HepG2 (cell line): ENCODE results near the gene TOX4. TPM values are rescaled to one million over a fixed set of nuclear protein-coding genes. Genes with fewer than 3 reads are reported as not detected.

Source experiments
- ATF6 ChIP-seq: sonication (generic); formaldehyde crosslinking; conservative IDR thresholded peaks from 2 replicates; pipeline ENCODE4 v1.4.0; 2020; ENCODE audit warnings: missing genetic modification reagents
- DRAP1 ChIP-seq: IDR thresholded peaks from 2 replicates; pipeline ENCODE4 v1.6.1; 2016; ENCODE audit warnings: missing genetic modification reagents, missing compliant biosample characterization
- HNRNPK ChIP-seq: fragments of 200-400 bp; formaldehyde crosslinking; IDR thresholded peaks from 2 replicates; pipeline ENCODE4 v1.6.1; 2018; ENCODE audit warnings: low read length, low read depth, moderate library complexity, mild to moderate bottlenecking; ENCODE audit not compliant: poor library complexity, severe bottlenecking
- KMT2A ChIP-seq: sonication (generic); formaldehyde crosslinking; IDR thresholded peaks from 2 replicates; pipeline ENCODE4 v1.4.0; 2020; ENCODE audit warnings: missing genetic modification reagents
- MAX ChIP-seq: IDR thresholded peaks from 2 replicates; pipeline ENCODE4 v1.6.1; 2012; ENCODE audit warnings: inconsistent platforms
- MZF1 ChIP-seq: sonication (generic); formaldehyde crosslinking; IDR thresholded peaks from 2 replicates; pipeline ENCODE4 v1.8.1; 2023; ENCODE audit warnings: mild to moderate bottlenecking, missing genetic modification reagents, borderline replicate concordance
- NKX3-1 ChIP-seq: sonication (generic); formaldehyde crosslinking; IDR thresholded peaks from 2 replicates; pipeline ENCODE4 v1.5.0; 2020; ENCODE audit warnings: missing genetic modification reagents
- PITX1 ChIP-seq: sonication (generic); formaldehyde crosslinking; IDR thresholded peaks from 2 replicates; pipeline ENCODE4 v1.5.1; 2020; ENCODE audit warnings: mild to moderate bottlenecking, missing genetic modification reagents
- PLSCR1 ChIP-seq: sonication (generic); formaldehyde crosslinking; IDR thresholded peaks from 2 replicates; pipeline ENCODE4 v1.5.0; 2020; ENCODE audit warnings: missing genetic modification reagents, mild to moderate bottlenecking, borderline replicate concordance
- SMAD1 ChIP-seq: sonication (generic); formaldehyde crosslinking; IDR thresholded peaks from 2 replicates; pipeline ENCODE4 v1.4.0; 2020; ENCODE audit warnings: missing genetic modification reagents, low read depth, mild to moderate bottlenecking, borderline replicate concordance
- SUZ12 ChIP-seq: fragments of 150-350 bp; IDR thresholded peaks from 2 replicates; pipeline ENCODE4 v1.6.1; 2014; ENCODE audit warnings: low read depth, low read length
- TCF12 ChIP-seq, 2 experiments: fragments of 450-650 bp in 1 of 2; sonication (generic) in 1 of 2; formaldehyde crosslinking in 1 of 2; IDR thresholded peaks; 2 replicates each; pipeline versions ENCODE4 v1.6.1 to v1.8.0; 2017 to 2022; ENCODE audit warnings: antibody characterized with exemption in 1 of 2, mild to moderate bottlenecking in 1 of 2, missing genetic modification reagents in 1 of 2, moderate library complexity in 1 of 2
- ZFP36L1 ChIP-seq: sonication (generic); formaldehyde crosslinking; IDR thresholded peaks from 2 replicates; pipeline ENCODE4 v1.8.0; 2022; ENCODE audit warnings: mild to moderate bottlenecking, missing genetic modification reagents, moderate library complexity
- ZNF263 ChIP-seq: sonication (generic); formaldehyde crosslinking; IDR thresholded peaks from 2 replicates; pipeline ENCODE4 v1.4.0; 2020; ENCODE audit warnings: missing genetic modification reagents
- ZNF274 ChIP-seq: sonication (generic); formaldehyde crosslinking; IDR thresholded peaks from 2 replicates; pipeline ENCODE4 v1.5.1; 2020; ENCODE audit warnings: mild to moderate bottlenecking, missing genetic modification reagents
- ZNF333 ChIP-seq: sonication (generic); formaldehyde crosslinking; IDR thresholded peaks from 2 replicates; pipeline ENCODE4 v1.4.0; 2020; ENCODE audit warnings: mild to moderate bottlenecking, missing genetic modification reagents, borderline replicate concordance
- ZNF414 ChIP-seq: sonication (generic); formaldehyde crosslinking; IDR thresholded peaks from 2 replicates; pipeline ENCODE4 v1.5.0; 2020; ENCODE audit warnings: missing genetic modification reagents
- ZNF687 ChIP-seq: sonication (generic); formaldehyde crosslinking; IDR thresholded peaks from 2 replicates; pipeline ENCODE4 v1.5.1; 2020; ENCODE audit warnings: mild to moderate bottlenecking, missing genetic modification reagents, moderate library complexity
- ZNF839 ChIP-seq: sonication (generic); formaldehyde crosslinking; IDR thresholded peaks from 2 replicates; pipeline ENCODE4 v1.4.0; 2020; ENCODE audit warnings: missing genetic modification reagents, mild to moderate bottlenecking, borderline replicate concordance
- ZSCAN25 ChIP-seq: sonication (generic); formaldehyde crosslinking; IDR thresholded peaks from 2 replicates; pipeline ENCODE4 v1.8.0; 2022; ENCODE audit warnings: mild to moderate bottlenecking, missing genetic modification reagents
- polyA plus RNA-seq, 8 experiments: library from polyadenylated mRNA; depleted of rRNA in 3 of 8; stranded (reverse) in 7 of 8; unstranded in 1 of 8; fragments of >200 nt; fragmentation: Illumina TruSeq in 4 of 8; extraction: Trizol in 4 of 8; gene quantifications; 2 replicates each; pipeline versions ENCODE4 v1.2.1 to v1.2.3, GENCODE V29; 2011 to 2016; ENCODE audit warnings: low read depth in 4 of 8, missing spikeins in 1 of 8, mixed read lengths in 1 of 8; ENCODE audit not compliant: insufficient read depth in 1 of 8
- total RNA-seq, 5 experiments: library from RNA; depleted of rRNA; stranded (reverse); fragments of >200 nt; fragmentation: Illumina TruSeq; extraction: Trizol; gene quantifications; 2 replicates each; pipeline ENCODE4 v1.2.3, GENCODE V29; 2016; ENCODE audit warnings: low read depth in 1 of 5

Gene TOX4
- total and polyA plus RNA-seq, 2 of the 13 experiments (the other 11 are each of a cell fraction or from before 2014, with no cell fraction given): 71.8 to 163 TPM

DNA sequence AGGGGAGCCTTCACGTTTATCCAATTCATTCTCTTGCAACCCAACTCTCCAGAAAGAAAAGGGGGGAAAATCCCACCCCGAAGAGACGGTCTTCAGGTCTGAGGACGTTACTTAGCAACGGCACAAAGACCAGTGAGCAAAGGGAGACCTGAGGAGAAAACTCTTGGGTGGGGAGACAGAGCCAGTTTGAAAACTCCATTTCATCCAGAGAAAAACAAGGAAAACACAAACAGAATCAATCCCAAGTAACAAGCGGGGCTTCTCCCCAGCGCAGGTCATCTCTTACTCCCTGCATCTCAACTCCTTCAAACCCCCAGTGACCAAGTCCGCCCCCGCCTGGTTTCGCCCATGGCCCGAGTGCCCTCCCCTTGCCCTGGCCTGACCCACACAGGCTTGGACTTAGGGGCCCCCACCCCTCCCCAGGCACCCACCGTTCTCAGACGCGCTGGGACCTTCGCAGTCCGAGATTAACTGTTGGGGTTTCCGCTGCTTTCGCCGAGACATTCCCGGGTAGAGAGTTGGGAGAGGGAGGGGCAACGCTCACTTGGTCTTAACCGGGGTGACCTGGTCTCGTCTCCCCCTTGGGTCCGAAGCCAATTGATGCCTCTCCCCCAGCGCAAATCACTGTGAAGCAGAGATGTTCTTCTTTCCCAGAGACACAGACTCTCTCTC is 59.6 kb downstream of the TOX4 start (continued):
- TF ChIP-seq ZNF687 (CRISPR knock-in tag): peak; percentile 58
- TF ChIP-seq ZNF414: no peak
- TF ChIP-seq TCF12 (IDR thresholded peaks at IDR 0.05): no peak
- no peak for TF ChIP-seq TCF12 (CRISPR knock-in tag; IDR thresholded peaks at IDR 0.05)
- TF ChIP-seq SUZ12: no peak
- TF ChIP-seq KMT2A: no peak
- no peak for TF ChIP-seq HNRNPK
- TF ChIP-seq MZF1 (CRISPR knock-in tag): no peak
- TF ChIP-seq NKX3-1: no peak
- no peak for TF ChIP-seq PLSCR1 (CRISPR knock-in tag)
- TF ChIP-seq PITX1 (CRISPR knock-in tag): 0 out of 2 replicates have a peak, but pooled peaks have one; percentile 32
- no peak for TF ChIP-seq ZNF263 (CRISPR knock-in tag)
- TF ChIP-seq ZFP36L1 (CRISPR knock-in tag): no peak
- TF ChIP-seq ZNF333 (CRISPR knock-in tag): no peak
- peak; percentile 34; the same call in 1 of the 2 replicates for TF ChIP-seq ZNF839 (CRISPR knock-in tag)
- no peak for TF ChIP-seq MAX
- no peak for TF ChIP-seq DRAP1
- TF ChIP-seq ATF6 (CRISPR knock-in tag): 0 out of 2 replicates have a peak, but pooled peaks have one; percentile 20
- TF ChIP-seq ZNF274 (CRISPR knock-in tag): 0 out of 2 replicates have a peak, but pooled peaks have one; percentile 52
- no peak for TF ChIP-seq ZSCAN25 (CRISPR knock-in tag)
- peak; percentile 77; the same call in 1 of the 2 replicates for TF ChIP-seq SMAD1 (CRISPR knock-in tag)
